ENCODE measurements around the gene TRPM8. TPM values are rescaled to one million over a fixed set of nuclear protein-coding genes. Genes with fewer than 3 reads are reported as not detected.

The TRPM8 gene
- total and polyA plus RNA-seq, 4 donors = 0.03 to 0.14 TPM; not detected in 2

DNA sequence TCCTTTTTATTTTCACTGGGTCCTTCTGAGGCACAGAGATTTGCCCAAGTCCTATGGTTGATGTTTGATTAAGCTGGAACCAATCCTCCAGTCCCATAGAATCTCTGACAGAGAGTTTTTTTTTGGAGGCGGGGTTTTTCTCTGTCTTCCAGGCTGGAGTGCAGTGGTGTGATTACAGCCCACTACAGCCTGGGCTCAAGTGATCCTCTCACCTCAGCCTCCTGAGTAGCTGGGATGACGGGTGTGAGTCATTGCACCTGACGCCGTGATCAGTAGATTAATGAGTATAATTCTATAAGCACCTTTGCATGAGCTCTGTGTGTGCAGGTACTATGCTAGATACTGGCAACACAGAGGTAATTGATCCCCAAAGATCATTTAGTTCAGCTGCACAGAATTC, 15.3 kb upstream of the TRPM8 start:
- no peak for ATAC-seq (ENCODE audit: insufficient read depth, low FRiP score)
- WGBS, 2 donors = 60 to 89% methylated on average over 4 of the region's 4 CpGs

GRCh38 chr2:233905945-233906344, 11.2 kb upstream of the TRPM8 start:
- Histone ChIP-seq H3K4me1 (ENCODE audit: control insufficient read depth in 5 of 5, insufficient read depth in 5 of 5, low read length in 5 of 5) (no peaks in the 10 kb centered on the region), H3K9ac (ENCODE audit: insufficient read depth in 1 of 2, low read length in 2 of 2) (no peak overlapping the region), H3K4me3 (no peak overlapping the region), H3K36me3 (ENCODE audit: control insufficient read depth in 4 of 4, insufficient read depth in 4 of 4, low read length in 4 of 4) (no peaks in the 10 kb centered on the region), H3K9me3 (ENCODE audit: control insufficient read depth in 4 of 4, insufficient read depth in 3 of 4, low read length in 3 of 4) (peaks cover 0 to 4% (median 0%) of the 10 kb centered on the region in 4 donors), H3K27me3 (ENCODE audit: control insufficient read depth in 3 of 3, insufficient read depth in 3 of 3, low read length in 2 of 3) (no peaks in the 10 kb centered on the region), H3K27ac (ENCODE audit: low read depth in 1 of 2, low read length in 1 of 2) (no peak overlapping the region)
- WGBS, 2 donors = 91 to 97% methylated on average over 4 of the region's 4 CpGs
- no peak for ATAC-seq (ENCODE audit: insufficient read depth, low FRiP score)
- DNase-seq = no peak
- no peak for TF ChIP-seq CTCF (IDR thresholded peaks at IDR 0.05; ENCODE audit: control extremely low read depth, extremely low read depth)

More for the DNA sequence above, 15.3 kb upstream of the TRPM8 start:
- no peaks in the 10 kb centered on the region for H3K27me3 ChIP-seq (ENCODE audit: control insufficient read depth in 3 of 3, insufficient read depth in 3 of 3, low read length in 2 of 3)
- no peak overlapping the region for H3K4me3 ChIP-seq
- no peak overlapping the region for H3K9ac ChIP-seq (ENCODE audit: insufficient read depth in 1 of 2, low read length in 2 of 2)
- H3K4me1 ChIP-seq (ENCODE audit: control insufficient read depth in 5 of 5, insufficient read depth in 5 of 5, low read length in 5 of 5) = no peaks in the 10 kb centered on the region
- no peak overlapping the region for H3K27ac ChIP-seq (ENCODE audit: low read depth in 1 of 2, low read length in 1 of 2)
- no peak for TF ChIP-seq CTCF (IDR thresholded peaks at IDR 0.05; ENCODE audit: control extremely low read depth, extremely low read depth)
- no peak for DNase-seq
- H3K9me3 ChIP-seq (ENCODE audit: control insufficient read depth in 4 of 4, insufficient read depth in 3 of 4, low read length in 3 of 4) = peaks cover 0 to 4% (median 0%) of the 10 kb centered on the region in 4 donors
- no peaks in the 10 kb centered on the region for H3K36me3 ChIP-seq (ENCODE audit: control insufficient read depth in 4 of 4, insufficient read depth in 4 of 4, low read length in 4 of 4)

DNA sequence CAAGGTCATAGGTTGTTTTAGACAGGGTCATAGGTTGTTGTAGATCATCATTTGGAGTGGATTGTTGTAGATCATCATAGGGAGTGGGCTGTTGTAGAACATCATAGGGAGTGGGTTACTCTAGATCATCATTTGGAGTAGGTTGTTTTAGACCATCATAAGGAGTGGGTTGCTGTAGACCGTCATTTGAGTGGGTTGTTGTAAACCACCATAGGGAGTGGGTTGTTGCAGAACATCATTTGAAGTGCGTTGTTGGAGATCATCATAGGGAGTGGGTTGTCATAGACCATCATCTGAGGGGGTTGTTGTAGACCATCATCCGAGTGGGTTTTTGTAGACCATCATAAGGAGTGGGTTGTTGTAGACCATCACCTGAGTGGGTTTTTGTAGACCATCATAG, 9.5 kb upstream of the TRPM8 start:
- H3K27ac ChIP-seq (ENCODE audit: low read depth in 1 of 2, low read length in 1 of 2) = no peak overlapping the region
- DNase-seq (no peak), ATAC-seq (ENCODE audit: insufficient read depth, low FRiP score) (no peak)
- no peaks in the 10 kb centered on the region for H3K36me3 ChIP-seq (ENCODE audit: control insufficient read depth in 4 of 4, insufficient read depth in 4 of 4, low read length in 4 of 4)
- WGBS, 2 donors = 84 to 88% methylated on average over 3 of the region's 3 CpGs
- no peaks in the 10 kb centered on the region for H3K27me3 ChIP-seq (ENCODE audit: control insufficient read depth in 3 of 3, insufficient read depth in 3 of 3, low read length in 2 of 3)
- H3K4me1 ChIP-seq (ENCODE audit: control insufficient read depth in 5 of 5, insufficient read depth in 5 of 5, low read length in 5 of 5) = no peaks in the 10 kb centered on the region
- H3K9me3 ChIP-seq (ENCODE audit: control insufficient read depth in 4 of 4, insufficient read depth in 3 of 4, low read length in 3 of 4) = peaks cover 0 to 4% (median 0%) of the 10 kb centered on the region in 4 donors
- TF ChIP-seq CTCF (IDR thresholded peaks at IDR 0.05; ENCODE audit: control extremely low read depth, extremely low read depth) = no peak
- H3K4me3 ChIP-seq = no peak overlapping the region
- H3K9ac ChIP-seq (ENCODE audit: insufficient read depth in 1 of 2, low read length in 2 of 2) = no peak overlapping the region

All from lung (tissue), 12 donors.